LNCaP clone FGC (cell line): ENCODE data around the gene TM4SF4.
A peak's percentile ranks its signal among the peaks of the same experiment; 100 is the strongest.

Experiments used
- DNase-seq: peaks from one replicate; pipeline ENCODE4 v3.0.0-alpha.2; 2011; ENCODE audit warnings: low read depth
- H3K4me3 ChIP-seq: 2 replicates; pipeline ENCODE4 v1.5.1; 2011; ENCODE audit warnings: mild to moderate bottlenecking, low read depth, low read length, control low read depth
- TF ChIP-seq, protein P1 (sequence below): IDR thresholded peaks from 2 replicates; pipeline ENCODE4 v1.5.1; 2012; ENCODE audit warnings: mild to moderate bottlenecking; ENCODE audit not compliant: control insufficient read depth, insufficient read depth; ENCODE audit errors: extremely low read depth

Gene TM4SF4

GRCh38 chr3:149509526-149509925 lies 35.0 kb downstream of the TM4SF4 start:
- no peak overlapping the region for H3K4me3 ChIP-seq
- TF ChIP-seq, protein P1, sequence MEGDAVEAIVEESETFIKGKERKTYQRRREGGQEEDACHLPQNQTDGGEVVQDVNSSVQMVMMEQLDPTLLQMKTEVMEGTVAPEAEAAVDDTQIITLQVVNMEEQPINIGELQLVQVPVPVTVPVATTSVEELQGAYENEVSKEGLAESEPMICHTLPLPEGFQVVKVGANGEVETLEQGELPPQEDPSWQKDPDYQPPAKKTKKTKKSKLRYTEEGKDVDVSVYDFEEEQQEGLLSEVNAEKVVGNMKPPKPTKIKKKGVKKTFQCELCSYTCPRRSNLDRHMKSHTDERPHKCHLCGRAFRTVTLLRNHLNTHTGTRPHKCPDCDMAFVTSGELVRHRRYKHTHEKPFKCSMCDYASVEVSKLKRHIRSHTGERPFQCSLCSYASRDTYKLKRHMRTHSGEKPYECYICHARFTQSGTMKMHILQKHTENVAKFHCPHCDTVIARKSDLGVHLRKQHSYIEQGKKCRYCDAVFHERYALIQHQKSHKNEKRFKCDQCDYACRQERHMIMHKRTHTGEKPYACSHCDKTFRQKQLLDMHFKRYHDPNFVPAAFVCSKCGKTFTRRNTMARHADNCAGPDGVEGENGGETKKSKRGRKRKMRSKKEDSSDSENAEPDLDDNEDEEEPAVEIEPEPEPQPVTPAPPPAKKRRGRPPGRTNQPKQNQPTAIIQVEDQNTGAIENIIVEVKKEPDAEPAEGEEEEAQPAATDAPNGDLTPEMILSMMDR: no peak
- DNase-seq: no peak

GRCh38 chr3:149510480-149510879 lies 36.0 kb downstream of the TM4SF4 start:
- TF ChIP-seq, protein P1: no peak
- no peak for DNase-seq
- H3K4me3 ChIP-seq: no peak overlapping the region

DNA sequence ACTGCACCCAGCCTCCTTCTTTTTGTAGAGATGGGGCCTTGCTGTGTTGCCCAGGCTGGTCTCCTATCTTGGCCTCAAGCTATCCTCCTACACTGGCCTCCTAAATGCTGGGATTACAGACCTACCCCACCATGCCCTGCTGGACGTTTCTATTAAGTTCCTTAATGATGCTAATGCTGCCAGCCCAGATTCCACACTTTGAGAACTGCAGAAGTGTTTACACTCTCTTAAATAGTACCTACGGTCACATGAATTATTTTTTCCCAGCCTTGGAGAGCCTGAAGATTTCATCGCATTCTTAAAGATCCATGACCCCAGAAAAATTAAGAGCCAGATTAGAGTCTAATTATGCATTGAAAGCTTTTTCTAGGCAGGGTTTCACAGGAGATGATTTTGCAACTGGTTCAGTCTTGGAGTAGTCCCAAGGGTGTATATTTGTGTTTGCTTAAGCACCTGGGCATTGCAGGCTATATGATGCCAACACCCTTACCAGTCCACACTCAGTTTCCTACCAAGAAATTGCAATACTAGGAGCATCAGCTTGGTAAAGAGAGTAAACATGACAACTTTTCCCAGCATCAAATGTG lies 36.6 kb downstream of the TM4SF4 start:
- peak; percentile 74 for DNase-seq
- no peak overlapping the region for H3K4me3 ChIP-seq
- TF ChIP-seq, protein P1: no peak

GRCh38 chr3:149512073-149512782 lies 37.7 kb downstream of the TM4SF4 start:
- no peak for DNase-seq
- TF ChIP-seq, protein P1: peak; percentile 94
- H3K4me3 ChIP-seq: no peak overlapping the region

- no peak overlapping the region for H3K4me3 ChIP-seq
- TF ChIP-seq, protein P1: no peak
Observed at GRCh38 chr3:149514471-149514870, 40.0 kb downstream of the TM4SF4 start.

DNA sequence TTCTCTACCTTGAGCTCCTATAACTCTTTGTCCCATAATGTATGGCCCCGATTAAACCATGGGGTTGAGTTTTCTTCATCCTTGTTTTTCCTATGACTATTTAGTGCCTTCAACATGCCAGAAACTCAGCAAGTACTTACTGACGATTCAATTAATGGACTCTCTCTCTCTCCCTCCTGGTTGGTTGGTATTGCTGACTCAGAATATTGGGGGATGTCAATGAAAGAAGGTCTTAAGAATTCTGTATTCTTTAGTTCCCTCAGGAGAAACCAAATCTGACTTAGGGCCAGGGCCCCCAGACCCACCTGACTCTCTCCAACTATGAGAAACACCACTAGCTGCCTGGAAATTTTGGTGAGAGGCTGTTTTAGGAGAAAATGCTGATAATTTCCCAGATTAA lies 40.8 kb downstream of the TM4SF4 start:
- TF ChIP-seq, protein P1: no peak
- H3K4me3 ChIP-seq: no peak overlapping the region
- DNase-seq: no peak

More at GRCh38 chr3:149514471-149514870, 40.0 kb downstream of the TM4SF4 start:
- no peak for DNase-seq
